HepG2 (cell line): ENCODE data around the gene ZNF445. TPM values are rescaled to one million over a fixed set of nuclear protein-coding genes. Genes with fewer than 3 reads are reported as not detected.

Source experiments
- ATAC-seq: fragments of 200-7000 bp; cut with Tn5 transposase; 3 replicates; pipeline ENCODE4 v1.9.1; 2020; ENCODE audit warnings: mild to moderate bottlenecking, moderate library complexity
- BruUV-seq: library from RNA; stranded (reverse); fragments of 400-500 nt; replicated peaks from 2 replicates; lab custom pipeline; 2021; lab: Mats Ljungman, UMichigan
- CTCF ChIA-PET: fragments of 300-600 bp; formaldehyde crosslinking; extraction: SDS; loops from one replicate; lab custom pipeline; 2021; ENCODE audit warnings: low total read pairs, inconsistent platforms, low intra/inter-chr PET ratio; lab: Yijun Ruan, JAX
- POLR2A ChIA-PET: fragments of 350-600 bp; sonication (Branson Sonifier 250); formaldehyde crosslinking; loops from one replicate; lab custom pipeline; 2020; ENCODE audit warnings: antibody characterized with exemption, inconsistent platforms; lab: Yijun Ruan, JAX
- DNase-seq: peaks from one replicate; pipeline ENCODE4 v3.0.0-alpha.2; 2015; ENCODE audit warnings: low spot score
- FAIRE-seq: peaks from 3 replicates; lab custom pipeline; 2011; peaks lifted over from hg19 to GRCh38; lab: Jason Lieb, UNC
- H2AFZ ChIP-seq: one replicate; pipeline ENCODE4 v1.6.1; 2011; ENCODE audit warnings: low read length, inconsistent platforms
- H3K27ac ChIP-seq: fragments of 300-600 bp; 3 replicates; pipeline ENCODE4 v1.8.0; 2011; ENCODE audit warnings: mixed run types, mild to moderate bottlenecking, mixed read lengths, low read length, inconsistent platforms; ENCODE audit not compliant: insufficient read depth; ENCODE audit errors: extremely low read length
- H3K27me3 ChIP-seq, 2 experiments: fragments of 200-600 bp in 1 of 2; 2 replicates in 1 of 2; 3 replicates in 1 of 2; pipeline versions ENCODE4 v1.6.0 to v1.8.0; 2011; ENCODE audit warnings: low read length in 2 of 2, mild to moderate bottlenecking in 2 of 2, moderate library complexity in 2 of 2, inconsistent platforms in 1 of 2; ENCODE audit not compliant: insufficient read depth in 2 of 2, control insufficient read depth in 1 of 2
- H3K36me3 ChIP-seq, 2 experiments: fragments of 200-600 bp in 1 of 2; replicated peaks in 1 of 2; 2 replicates in 1 of 2; 3 replicates in 1 of 2; pipeline versions ENCODE4 v1.5.1 to v1.8.0; 2011; ENCODE audit warnings: low read length in 2 of 2, inconsistent platforms in 1 of 2; ENCODE audit not compliant: insufficient read depth in 2 of 2, control insufficient read depth in 1 of 2
- H3K4me1 ChIP-seq: 2 replicates; pipeline ENCODE4 v1.5.1; 2012; ENCODE audit warnings: low read length, inconsistent platforms; ENCODE audit not compliant: insufficient read depth
- H3K4me2 ChIP-seq: 2 replicates; pipeline ENCODE4 v1.6.0; 2011; ENCODE audit warnings: low read depth, low read length, inconsistent platforms
- H3K4me3 ChIP-seq, 3 experiments: fragments of 200-600 bp in 1 of 3; sonication (generic), shearing (Covaris generic) in 1 of 3; replicated peaks in 1 of 3; 2 replicates each; pipeline ENCODE4 v1.5.1; 2011 to 2016; ENCODE audit warnings: low read length in 3 of 3, inconsistent platforms in 2 of 3, low read depth in 2 of 3, mild to moderate bottlenecking in 2 of 3, control low read depth in 1 of 3, mixed read lengths in 1 of 3; ENCODE audit not compliant: insufficient read depth in 1 of 3
- H3K79me2 ChIP-seq: one replicate; pipeline ENCODE4 v1.6.1; 2011; ENCODE audit warnings: low read length, inconsistent platforms; ENCODE audit not compliant: insufficient read depth
- H3K9ac ChIP-seq: 2 replicates; pipeline ENCODE4 v1.6.0; 2011; ENCODE audit warnings: mild to moderate bottlenecking, low read depth, low read length, inconsistent platforms; ENCODE audit not compliant: insufficient read depth
- H3K9me3 ChIP-seq: 2 replicates; pipeline ENCODE4 v1.5.1; 2012; ENCODE audit warnings: mild to moderate bottlenecking, low read length
- H4K20me1 ChIP-seq: 2 replicates; pipeline ENCODE4 v1.6.0; 2011; ENCODE audit warnings: inconsistent platforms, mild to moderate bottlenecking, low read length, moderate library complexity; ENCODE audit not compliant: insufficient read depth
- ATF7 ChIP-seq, 2 experiments: fragments of 450-650 bp in 1 of 2; sonication (generic) in 1 of 2; formaldehyde crosslinking in 1 of 2; IDR thresholded peaks; 2 replicates each; pipeline versions ENCODE4 v1.4.0 to v1.6.1; 2016 to 2020; ENCODE audit warnings: antibody characterized with exemption in 1 of 2, mild to moderate bottlenecking in 1 of 2, missing genetic modification reagents in 1 of 2
- CBX1 ChIP-seq: IDR thresholded peaks from one replicate; pipeline ENCODE4 v1.6.1; 2016; ENCODE audit warnings: antibody characterized with exemption, low read depth
- CREB1 ChIP-seq, 2 experiments: fragments of 450-650 bp in 1 of 2; IDR thresholded peaks; 2 replicates each; pipeline ENCODE4 v1.6.1; 2016 to 2017; ENCODE audit warnings: control low read depth in 1 of 2, mild to moderate bottlenecking in 1 of 2, missing compliant biosample characterization in 1 of 2, missing genetic modification characterization in 1 of 2
- ISX ChIP-seq: sonication (generic); formaldehyde crosslinking; conservative IDR thresholded peaks from 2 replicates; pipeline ENCODE4 v1.5.0; 2020; ENCODE audit warnings: missing genetic modification reagents
- MZF1 ChIP-seq: sonication (generic); formaldehyde crosslinking; IDR thresholded peaks from 2 replicates; pipeline ENCODE4 v1.8.1; 2023; ENCODE audit warnings: mild to moderate bottlenecking, missing genetic modification reagents, borderline replicate concordance
- RAD21 ChIP-seq: fragments of 450-650 bp; formaldehyde crosslinking; IDR thresholded peaks from 2 replicates; pipeline ENCODE4 v1.5.0; 2020; ENCODE audit warnings: mild to moderate bottlenecking
- SOX6 ChIP-seq, 2 experiments: fragments of 450-650 bp in 1 of 2; sonication (generic) in 1 of 2; formaldehyde crosslinking in 1 of 2; IDR thresholded peaks; 2 replicates each; pipeline versions ENCODE4 v1.4.0 to v1.6.1; 2017 to 2020; ENCODE audit warnings: antibody characterized with exemption in 1 of 2, mild to moderate bottlenecking in 1 of 2, missing genetic modification reagents in 1 of 2
- TBX3 ChIP-seq: fragments of 450-650 bp; IDR thresholded peaks from 2 replicates; pipeline ENCODE4 v1.6.1; 2017; ENCODE audit warnings: antibody characterized with exemption, mild to moderate bottlenecking, inconsistent platforms, borderline replicate concordance
- ZFP41 ChIP-seq: sonication (generic); formaldehyde crosslinking; IDR thresholded peaks from 2 replicates; pipeline ENCODE4 v1.4.0; 2020; ENCODE audit warnings: mild to moderate bottlenecking, missing genetic modification reagents, borderline replicate concordance
- ZNF670 ChIP-seq: sonication (generic); formaldehyde crosslinking; IDR thresholded peaks from 2 replicates; pipeline ENCODE4 v1.8.0; 2022; ENCODE audit warnings: mild to moderate bottlenecking, missing genetic modification reagents, borderline replicate concordance
- ZNF674 ChIP-seq: sonication (generic); formaldehyde crosslinking; IDR thresholded peaks from 2 replicates; pipeline ENCODE4 v1.5.0; 2020; ENCODE audit warnings: low read depth, mild to moderate bottlenecking, missing genetic modification reagents
- WGBS: methylation state at CpG from one replicate; pipeline ENCODE4 v1.1.6; 2017; ENCODE audit warnings: low lambda C conversion rate; 5-methylcytosine and 5-hydroxymethylcytosine counted together
- in situ Hi-C: cut with HindIII; loops from 2 replicates; pipeline ENCODE4 v1.10.0; 2017; ENCODE audit warnings: low pct_unique_long_range_greater_than_20kb; ENCODE audit not compliant: extremely low pct_ligation_motif_present
- intact Hi-C: fragments of 100-400 bp; cut with micrococcal nuclease; formaldehyde crosslinking; loops from one replicate; pipeline ENCODE4 v1.10.0; 2022; ENCODE audit not compliant: unreplicated experiment
- polyA plus RNA-seq, 8 experiments: library from polyadenylated mRNA; depleted of rRNA in 3 of 8; stranded (reverse) in 7 of 8; unstranded in 1 of 8; fragments of >200 nt; fragmentation: Illumina TruSeq in 4 of 8; extraction: Trizol in 4 of 8; gene quantifications; 2 replicates each; pipeline versions ENCODE4 v1.2.1 to v1.2.3, GENCODE V29; 2011 to 2016; ENCODE audit warnings: low read depth in 4 of 8, missing spikeins in 1 of 8, mixed read lengths in 1 of 8; ENCODE audit not compliant: insufficient read depth in 1 of 8
- total RNA-seq, 5 experiments: library from RNA; depleted of rRNA; stranded (reverse); fragments of >200 nt; fragmentation: Illumina TruSeq; extraction: Trizol; gene quantifications; 2 replicates each; pipeline ENCODE4 v1.2.3, GENCODE V29; 2016; ENCODE audit warnings: low read depth in 1 of 5
- TF ChIP-seq, protein P1 (sequence below): sonication (generic); formaldehyde crosslinking; IDR thresholded peaks from 2 replicates; pipeline ENCODE4 v1.9.0; 2021; ENCODE audit warnings: missing genetic modification reagents, borderline replicate concordance

The ZNF445 gene
- total and polyA plus RNA-seq, 2 of the 13 experiments (the other 11 are each of a cell fraction or from before 2014, with no cell fraction given) = 4.4 to 10.3 TPM

GRCh38 chr3:44482721-44483120, 5.3 kb upstream of the ZNF445 start:
- H3K36me3 ChIP-seq = peaks cover 0 to 7% of the 10 kb centered on the region in 2 experiments; a peak in 1 of 5 replicates
- no TSS peak for BruUV-seq
- H3K27me3 ChIP-seq = no peaks in the 10 kb centered on the region; a peak in 1 of 5 replicates
- H3K9ac ChIP-seq = no peak overlapping the region
- peaks cover 8% of the 10 kb centered on the region for H3K79me2 ChIP-seq
- in situ Hi-C loops = no loop called here
- H3K4me1 ChIP-seq = peaks cover 27% of the 10 kb centered on the region
- H3K4me3 ChIP-seq = no peak overlapping the region
- H3K4me2 ChIP-seq = no peak overlapping the region
- no peaks in the 10 kb centered on the region for H3K9me3 ChIP-seq
- H2AFZ ChIP-seq = no peak overlapping the region
- H4K20me1 ChIP-seq = no peaks in the 10 kb centered on the region
- FAIRE-seq (no peak), DNase-seq (no peak)
- POLR2A ChIA-PET = no interaction called here
- WGBS = 100% methylated on average over 1 of the region's 1 CpG
- no peak overlapping the region for H3K27ac ChIP-seq
- TF ChIP-seq TBX3 (no peak), ZFP41 (CRISPR knock-in tag) (no peak), ISX (CRISPR knock-in tag) (no peak), ATF7 (IDR thresholded peaks at IDR 0.05) (no peak), ATF7 (CRISPR knock-in tag; IDR thresholded peaks at IDR 0.05) (no peak), SOX6 (IDR thresholded peaks at IDR 0.05) (no peak), SOX6 (CRISPR knock-in tag; IDR thresholded peaks at IDR 0.05) (no peak), MZF1 (no peak), RAD21 (CRISPR knock-in tag) (no peak), ZNF670 (no peak), ZNF674 (CRISPR knock-in tag) (no peak), CREB1 (IDR thresholded peaks at IDR 0.05) (no peak), CREB1 (CRISPR knock-in tag; IDR thresholded peaks at IDR 0.05) (no peak), CBX1 (no peak)
- TF ChIP-seq, protein P1, sequence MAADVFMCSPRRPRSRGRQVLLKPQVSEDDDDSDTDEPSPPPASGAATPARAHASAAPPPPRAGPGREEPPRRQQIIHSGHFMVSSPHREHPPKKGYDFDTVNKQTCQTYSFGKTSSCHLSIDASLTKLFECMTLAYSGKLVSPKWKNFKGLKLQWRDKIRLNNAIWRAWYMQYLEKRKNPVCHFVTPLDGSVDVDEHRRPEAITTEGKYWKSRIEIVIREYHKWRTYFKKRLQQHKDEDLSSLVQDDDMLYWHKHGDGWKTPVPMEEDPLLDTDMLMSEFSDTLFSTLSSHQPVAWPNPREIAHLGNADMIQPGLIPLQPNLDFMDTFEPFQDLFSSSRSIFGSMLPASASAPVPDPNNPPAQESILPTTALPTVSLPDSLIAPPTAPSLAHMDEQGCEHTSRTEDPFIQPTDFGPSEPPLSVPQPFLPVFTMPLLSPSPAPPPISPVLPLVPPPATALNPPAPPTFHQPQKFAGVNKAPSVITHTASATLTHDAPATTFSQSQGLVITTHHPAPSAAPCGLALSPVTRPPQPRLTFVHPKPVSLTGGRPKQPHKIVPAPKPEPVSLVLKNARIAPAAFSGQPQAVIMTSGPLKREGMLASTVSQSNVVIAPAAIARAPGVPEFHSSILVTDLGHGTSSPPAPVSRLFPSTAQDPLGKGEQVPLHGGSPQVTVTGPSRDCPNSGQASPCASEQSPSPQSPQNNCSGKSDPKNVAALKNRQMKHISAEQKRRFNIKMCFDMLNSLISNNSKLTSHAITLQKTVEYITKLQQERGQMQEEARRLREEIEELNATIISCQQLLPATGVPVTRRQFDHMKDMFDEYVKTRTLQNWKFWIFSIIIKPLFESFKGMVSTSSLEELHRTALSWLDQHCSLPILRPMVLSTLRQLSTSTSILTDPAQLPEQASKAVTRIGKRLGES (CRISPR knock-in tag) = no peak
- TF ChIP-seq, all 625 proteins: peak for 0
- CTCF ChIA-PET = no interaction called here
- intact Hi-C loops = no loop called here
- ATAC-seq = no peak
